Caco-2 (cell line): Measurements from ENCODE around the gene PSRC1. TPM values are rescaled to one million over a fixed set of nuclear protein-coding genes. Genes with fewer than 3 reads are reported as not detected.

ENCODE experiments used
- BruUV-seq: library from RNA; stranded (reverse); fragments of 400-500 nt; replicated peaks from 2 replicates; lab custom pipeline; 2021; lab: Mats Ljungman, UMichigan
- CTCF ChIA-PET: fragments of 300-600 bp; sonication (Branson Sonifier 250); formaldehyde crosslinking; loops from one replicate; lab custom pipeline; 2022; ENCODE audit warnings: antibody characterized with exemption; lab: Charles Lee
- POLR2A ChIA-PET: fragments of 300-600 bp; sonication (Branson Sonifier 250); formaldehyde crosslinking; loops from one replicate; lab custom pipeline; 2022; ENCODE audit warnings: antibody characterized with exemption; lab: Charles Lee
- DNase-seq, 2 experiments: peaks; one replicate each; pipeline versions ENCODE4 v3.0.0 to v3.0.0-alpha.2; 2020 to 2022
- H3K27me3 ChIP-seq: replicated peaks from 2 replicates; pipeline ENCODE4 v1.6.0; 2011; ENCODE audit warnings: low read length; ENCODE audit not compliant: control insufficient read depth, insufficient read depth
- H3K36me3 ChIP-seq: 2 replicates; pipeline ENCODE4 v1.5.1; 2011; ENCODE audit warnings: low read length; ENCODE audit not compliant: control insufficient read depth, insufficient read depth
- H3K4me1 ChIP-seq: fragments of 250-450 bp; sonication (Bioruptor Pico); 2 replicates; pipeline ENCODE4 v1.5.1; 2020; ENCODE audit warnings: mild to moderate bottlenecking
- H3K4me3 ChIP-seq: 2 replicates; pipeline ENCODE4 v1.5.1; 2011; ENCODE audit warnings: low read depth, mild to moderate bottlenecking, control low read depth, low read length
- H3K9me3 ChIP-seq: fragments of 250-450 bp; sonication (Bioruptor Pico); 2 replicates; pipeline ENCODE4 v1.5.1; 2020; ENCODE audit warnings: mild to moderate bottlenecking, moderate library complexity
- H3K27ac Mint-ChIP-seq: one replicate; pipeline ENCODE4 v1.8.0; 2022; ENCODE audit warnings: mixed read lengths; ENCODE audit not compliant: unreplicated experiment
- H3K27me3 Mint-ChIP-seq: one replicate; pipeline ENCODE4 v1.8.0; 2022; ENCODE audit warnings: mixed read lengths; ENCODE audit not compliant: insufficient read depth, unreplicated experiment
- H3K36me3 Mint-ChIP-seq: one replicate; pipeline ENCODE4 v1.8.0; 2022; ENCODE audit warnings: mild to moderate bottlenecking, mixed read lengths; ENCODE audit not compliant: insufficient read depth, unreplicated experiment
- H3K4me1 Mint-ChIP-seq: one replicate; pipeline ENCODE4 v1.8.0; 2022; ENCODE audit warnings: low read depth, mixed read lengths; ENCODE audit not compliant: unreplicated experiment
- H3K4me3 Mint-ChIP-seq: one replicate; pipeline ENCODE4 v1.8.0; 2022; ENCODE audit warnings: mild to moderate bottlenecking, moderate library complexity, mixed read lengths; ENCODE audit not compliant: unreplicated experiment
- H3K9me3 Mint-ChIP-seq: one replicate; pipeline ENCODE4 v1.8.0; 2022; ENCODE audit warnings: mixed read lengths; ENCODE audit not compliant: unreplicated experiment
- intact Hi-C: fragments of 100-400 bp; cut with micrococcal nuclease; formaldehyde crosslinking; loops from one replicate; pipeline ENCODE4 v1.10.0; 2022; ENCODE audit not compliant: unreplicated experiment
- total RNA-seq: library from RNA; stranded (reverse); gene quantifications from 2 replicates; pipeline ENCODE4 v1.2.3, GENCODE V29; 2022
- TF ChIP-seq, protein P1 (sequence below), 2 experiments: fragments of 200-600 bp in 1 of 2; IDR thresholded peaks; 1 replicate in 1 of 2; 2 replicates in 1 of 2; pipeline versions ENCODE4 v1.5.1 to v1.8.0; 2011 to 2022; ENCODE audit warnings: antibody characterized with exemption in 1 of 2, control low read depth in 1 of 2, inconsistent platforms in 1 of 2, low read depth in 1 of 2, low read length in 1 of 2, mild to moderate bottlenecking in 1 of 2, moderate library complexity in 1 of 2; ENCODE audit not compliant: insufficient read depth in 1 of 2, severe bottlenecking in 1 of 2, unreplicated experiment in 1 of 2

Gene PSRC1
- total RNA-seq, 1 experiment from 2014 or later = 24.9 TPM

DNA sequence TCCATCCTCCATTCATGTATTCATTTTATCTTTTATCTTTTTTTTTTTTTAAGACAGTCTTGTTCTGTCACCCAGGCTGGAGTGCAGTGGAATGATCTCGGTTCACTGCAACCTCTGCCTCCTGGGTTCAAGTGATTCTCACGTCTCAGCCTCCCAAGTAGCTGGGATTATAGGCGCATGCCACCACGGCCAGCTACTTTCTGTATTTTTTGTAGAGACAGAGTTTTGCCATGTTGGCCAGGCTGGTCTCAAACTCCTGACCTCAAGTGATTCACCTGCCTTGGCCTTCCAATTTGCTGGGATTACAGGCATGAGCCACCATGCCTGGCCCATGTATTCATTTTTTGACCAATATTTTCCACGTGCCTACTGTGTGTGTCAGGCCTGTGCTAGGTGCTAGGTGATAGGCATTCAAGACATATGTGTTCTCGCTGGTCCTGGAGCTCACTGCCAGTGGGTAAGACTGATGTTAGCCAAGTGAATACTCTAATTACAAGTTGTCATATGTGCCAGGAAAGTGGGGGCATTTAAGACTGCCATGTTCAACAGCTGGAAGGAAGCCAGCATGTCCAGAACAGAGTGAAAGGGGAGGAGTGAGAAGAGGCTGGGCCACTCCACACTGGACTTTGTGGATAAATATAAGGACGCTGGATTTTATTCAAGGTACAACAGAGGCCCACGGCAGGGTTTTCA is 38.9 kb downstream of the PSRC1 start:
- no peak overlapping the region for H3K4me3 ChIP-seq
- H3K36me3 ChIP-seq = no peaks in the 10 kb centered on the region; the same call in 1 of the 2 replicates
- ChIA-PET CTCF (no interaction called here), POLR2A (no interaction called here)
- TF ChIP-seq, protein P1, sequence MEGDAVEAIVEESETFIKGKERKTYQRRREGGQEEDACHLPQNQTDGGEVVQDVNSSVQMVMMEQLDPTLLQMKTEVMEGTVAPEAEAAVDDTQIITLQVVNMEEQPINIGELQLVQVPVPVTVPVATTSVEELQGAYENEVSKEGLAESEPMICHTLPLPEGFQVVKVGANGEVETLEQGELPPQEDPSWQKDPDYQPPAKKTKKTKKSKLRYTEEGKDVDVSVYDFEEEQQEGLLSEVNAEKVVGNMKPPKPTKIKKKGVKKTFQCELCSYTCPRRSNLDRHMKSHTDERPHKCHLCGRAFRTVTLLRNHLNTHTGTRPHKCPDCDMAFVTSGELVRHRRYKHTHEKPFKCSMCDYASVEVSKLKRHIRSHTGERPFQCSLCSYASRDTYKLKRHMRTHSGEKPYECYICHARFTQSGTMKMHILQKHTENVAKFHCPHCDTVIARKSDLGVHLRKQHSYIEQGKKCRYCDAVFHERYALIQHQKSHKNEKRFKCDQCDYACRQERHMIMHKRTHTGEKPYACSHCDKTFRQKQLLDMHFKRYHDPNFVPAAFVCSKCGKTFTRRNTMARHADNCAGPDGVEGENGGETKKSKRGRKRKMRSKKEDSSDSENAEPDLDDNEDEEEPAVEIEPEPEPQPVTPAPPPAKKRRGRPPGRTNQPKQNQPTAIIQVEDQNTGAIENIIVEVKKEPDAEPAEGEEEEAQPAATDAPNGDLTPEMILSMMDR (IDR thresholded peaks at IDR 0.05; ENCODE audit: insufficient read depth in 1 of 2, low read depth in 1 of 2, low read length in 1 of 2, severe bottlenecking in 1 of 2, unreplicated experiment in 1 of 2) = no peak
- Mint-ChIP-seq H3K27me3 (no peaks in the 10 kb centered on the region), H3K27ac (no peak overlapping the region), H3K9me3 (no peaks in the 10 kb centered on the region), H3K4me1 (peaks cover 9% of the 10 kb centered on the region), H3K36me3 (peaks cover 38% of the 10 kb centered on the region), H3K4me3 (no peak overlapping the region)
- no peak for DNase-seq
- H3K4me1 ChIP-seq = peaks cover 2% of the 10 kb centered on the region; the same call in 1 of the 2 replicates
- intact Hi-C loops = no loop called here
- no peaks in the 10 kb centered on the region for H3K9me3 ChIP-seq
- no peaks in the 10 kb centered on the region for H3K27me3 ChIP-seq
- BruUV-seq = no TSS peak

DNA sequence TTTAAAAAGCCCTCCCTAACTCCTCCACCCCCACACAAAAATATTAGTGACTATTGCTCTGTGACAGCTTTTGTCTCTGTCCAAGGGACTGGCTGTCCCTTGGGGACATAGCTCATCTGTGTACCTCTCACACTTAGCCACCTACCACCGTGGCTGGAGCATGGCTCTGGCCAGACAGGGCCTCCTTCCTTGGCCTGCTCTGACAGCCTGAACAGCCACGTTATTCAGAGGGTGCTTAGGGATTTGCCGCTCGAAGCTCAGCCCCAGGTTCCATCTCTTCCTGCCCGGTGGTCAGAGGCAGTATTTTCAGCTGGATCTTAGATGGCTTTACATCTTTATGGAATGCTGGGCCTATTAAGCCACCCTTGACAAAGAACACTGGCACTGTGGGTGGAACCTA is 39.7 kb downstream of the PSRC1 start:
- TF ChIP-seq, protein P1 (IDR thresholded peaks at IDR 0.05; ENCODE audit: insufficient read depth in 1 of 2, low read depth in 1 of 2, low read length in 1 of 2, severe bottlenecking in 1 of 2, unreplicated experiment in 1 of 2) = no peak
- H3K4me1 ChIP-seq = no peaks in the 10 kb centered on the region
- Mint-ChIP-seq H3K4me1 (peaks cover 9% of the 10 kb centered on the region), H3K4me3 (no peak overlapping the region), H3K27ac (no peak overlapping the region), H3K9me3 (no peaks in the 10 kb centered on the region), H3K36me3 (peaks cover 40% of the 10 kb centered on the region), H3K27me3 (no peaks in the 10 kb centered on the region)
- ChIA-PET CTCF (no interaction called here), POLR2A (no interaction called here)
- no peak overlapping the region for H3K4me3 ChIP-seq
- no peaks in the 10 kb centered on the region; the same call in 1 of the 2 replicates for H3K36me3 ChIP-seq
- DNase-seq = no peak
- BruUV-seq = no TSS peak
- no peaks in the 10 kb centered on the region for H3K9me3 ChIP-seq
- intact Hi-C loops = no loop called here
- H3K27me3 ChIP-seq = no peaks in the 10 kb centered on the region

DNA sequence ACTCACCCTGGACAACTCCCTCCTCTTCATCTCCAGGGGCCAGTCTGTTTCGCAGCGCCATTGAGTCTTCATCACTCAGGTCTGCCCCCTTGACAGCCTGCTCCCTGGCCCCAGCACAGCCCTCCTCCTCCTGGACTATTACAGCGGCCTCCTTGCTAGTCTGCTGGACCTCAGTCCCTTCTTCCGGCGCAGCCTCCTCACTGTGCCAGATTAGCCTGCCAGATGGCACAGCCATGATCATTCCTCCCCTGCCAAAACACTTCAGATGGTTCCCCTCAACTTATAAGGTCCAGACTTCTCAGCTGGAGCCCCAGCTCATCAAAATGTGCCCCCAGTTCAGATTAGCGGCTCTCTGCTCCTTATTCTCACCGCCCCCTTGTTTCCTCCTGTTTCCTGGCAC is 40.6 kb downstream of the PSRC1 start:
- intact Hi-C loops = no loop called here
- Histone ChIP-seq H3K4me1 (no peaks in the 10 kb centered on the region), H3K9me3 (no peaks in the 10 kb centered on the region), H3K27me3 (no peaks in the 10 kb centered on the region), H3K36me3 (no peaks in the 10 kb centered on the region; the same call in 1 of the 2 replicates), H3K4me3 (no peak overlapping the region)
- POLR2A ChIA-PET = no interaction called here
- TF ChIP-seq, protein P1 (IDR thresholded peaks at IDR 0.05; ENCODE audit: insufficient read depth in 1 of 2, low read depth in 1 of 2, low read length in 1 of 2, severe bottlenecking in 1 of 2, unreplicated experiment in 1 of 2) = no peak
- DNase-seq = no peak
- CTCF ChIA-PET = no interaction called here
- Mint-ChIP-seq H3K4me1 (peaks cover 9% of the 10 kb centered on the region), H3K27me3 (no peaks in the 10 kb centered on the region), H3K27ac (peak overlapping the region; percentile 82), H3K9me3 (no peaks in the 10 kb centered on the region), H3K4me3 (peak overlapping the region; percentile 37), H3K36me3 (peaks cover 44% of the 10 kb centered on the region)
- no TSS peak for BruUV-seq
